Measurements from ENCODE around the gene CTIF. TPM values are rescaled to one million over a fixed set of nuclear protein-coding genes. Genes with fewer than 3 reads are reported as not detected.

The CTIF gene
- total and polyA plus RNA-seq, 5 donors: 41.0 to 78.2 (median 48.5) TPM

DNA sequence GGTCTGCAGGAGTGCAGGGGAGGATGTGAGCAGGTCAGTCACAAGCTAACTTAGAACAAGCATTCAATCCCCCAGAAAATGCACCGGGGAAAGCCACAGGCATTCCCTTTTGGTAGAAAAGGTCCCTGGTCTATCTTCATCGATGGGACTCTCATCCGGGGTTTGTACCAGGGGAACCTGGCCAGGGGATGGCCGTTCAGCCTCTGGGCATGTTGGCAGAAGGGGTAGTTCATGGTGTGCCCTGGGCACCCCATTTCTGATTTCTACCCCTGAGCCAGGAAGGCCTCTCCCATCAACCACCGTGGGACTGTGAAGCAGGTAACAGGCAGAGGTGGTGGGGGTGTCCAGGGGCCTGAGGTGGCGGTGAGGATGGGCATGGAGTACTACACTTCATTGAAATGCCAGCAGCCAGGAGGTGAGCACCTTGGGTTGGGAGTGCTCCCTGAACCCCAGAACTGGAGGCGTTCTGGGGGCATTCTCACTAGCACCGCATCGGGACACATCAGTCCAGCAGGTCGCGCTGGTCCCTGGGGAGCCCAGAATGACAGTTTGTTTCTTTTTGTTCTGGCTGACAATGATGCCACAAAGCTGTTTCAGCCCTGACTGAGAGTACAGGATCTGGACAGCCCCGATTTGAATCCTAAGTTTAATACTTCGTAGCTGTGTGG lies 239.6 kb downstream of the CTIF start:
- DNase-seq (peak in 1 of 3 donors; percentile 45), ATAC-seq (no peak)
- WGBS: 79% methylated on average over 13 of the region's 13 CpGs

DNA sequence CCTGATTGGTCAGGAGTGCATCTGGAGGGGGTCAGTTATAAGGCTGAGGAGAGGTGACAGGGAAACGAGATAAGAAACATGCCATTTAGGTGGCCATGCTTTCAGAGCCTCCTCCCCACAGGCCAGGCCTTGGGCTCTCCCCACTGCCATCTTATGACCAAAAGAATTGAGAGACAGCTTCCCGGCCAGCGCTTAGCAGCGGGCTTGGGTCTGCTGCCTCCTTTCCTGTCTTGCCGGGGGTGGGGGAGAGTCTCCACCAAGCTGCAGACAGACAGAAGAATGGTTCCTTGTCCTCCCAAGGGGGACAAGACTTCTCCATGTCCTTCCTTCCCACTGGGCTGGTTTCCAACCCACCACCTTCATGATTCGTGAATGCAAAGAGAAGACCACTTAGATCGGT lies 240.6 kb downstream of the CTIF start:
- Histone ChIP-seq H3K27ac (ENCODE audit: low read length) (peak overlapping the region; percentile 99), H3K4me3 (ENCODE audit: low read length) (no peak overlapping the region), H3K9me3 (ENCODE audit: control insufficient read depth, low read length) (no peaks in the 10 kb centered on the region), H3K4me1 (ENCODE audit: control insufficient read depth, insufficient read depth, low read length) (peaks cover 52% of the 10 kb centered on the region), H3K27me3 (ENCODE audit: control insufficient read depth, insufficient read depth) (no peaks in the 10 kb centered on the region)
- no peak for ATAC-seq
- WGBS: 52% methylated on average over 7 of the region's 7 CpGs
- intact Hi-C loops (cut with DNase I): loop anchor here in 3 of 4 donors (5.0 to 10.0 kb wide), 4 partner anchors 45 to 168 kb away; no protein-coding TSS in a partner anchor
- peak in 1 of 3 donors; percentile 67 for DNase-seq

More for the DNA sequence above, 239.6 kb downstream of the CTIF start:
- intact Hi-C loops (cut with DNase I): loop anchor here in 3 of 4 donors (5.0 to 10.0 kb wide), 4 partner anchors 46 to 169 kb away; no protein-coding TSS in a partner anchor
- Histone ChIP-seq H3K27me3 (ENCODE audit: control insufficient read depth, insufficient read depth) (no peaks in the 10 kb centered on the region), H3K27ac (ENCODE audit: low read length) (peak overlapping the region; percentile 10), H3K4me1 (ENCODE audit: control insufficient read depth, insufficient read depth, low read length) (peaks cover 49% of the 10 kb centered on the region), H3K4me3 (ENCODE audit: low read length) (no peak overlapping the region), H3K9me3 (ENCODE audit: control insufficient read depth, low read length) (no peaks in the 10 kb centered on the region)

DNA sequence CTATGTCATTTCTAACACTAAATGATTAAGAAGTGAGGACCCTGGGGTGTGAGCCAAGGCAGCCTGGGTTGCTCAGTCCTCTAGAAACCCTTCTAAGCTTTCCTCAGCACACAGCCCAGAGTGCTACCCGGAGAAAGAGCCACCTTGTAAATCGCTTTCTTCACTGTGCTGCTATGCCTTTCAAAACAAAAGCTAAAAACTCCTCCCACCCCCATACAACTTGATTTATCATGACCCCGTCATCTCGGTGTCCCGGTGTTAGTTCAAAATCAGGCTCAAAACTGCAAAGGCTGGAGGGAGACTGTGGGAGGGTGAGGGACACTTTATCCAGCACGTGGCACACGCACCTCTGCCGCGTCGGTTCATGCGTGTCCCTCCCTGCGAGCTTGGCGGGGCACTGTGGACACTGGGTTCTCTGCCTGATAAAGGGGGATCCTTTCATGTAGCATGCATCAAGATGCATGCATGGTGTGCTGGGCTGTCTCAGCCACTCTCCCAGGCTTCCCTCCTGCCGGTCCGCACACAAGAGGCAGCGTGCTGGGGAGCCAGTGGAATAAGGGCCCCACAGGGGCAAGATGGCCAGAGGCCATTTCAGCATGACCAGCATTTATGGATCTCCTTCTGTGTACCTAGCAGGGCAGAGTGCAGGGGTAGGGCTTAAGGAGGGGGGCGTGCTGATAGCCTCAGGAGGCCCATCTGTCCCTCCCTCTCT lies 241.5 kb downstream of the CTIF start:
- DNase-seq: peak; percentile 75 to 86 (median 85)
- ATAC-seq: peak; percentile 3 to 6
- WGBS: 25% methylated on average over 17 of the region's 17 CpGs
- intact Hi-C loops (cut with DNase I): loop anchor here in 3 of 4 donors (2.0 to 10.0 kb wide), 6 partner anchors 47 to 394 kb away; no protein-coding TSS in a partner anchor
- peak overlapping the region; percentile 99 for H3K27ac ChIP-seq (ENCODE audit: low read length)
- H3K4me1 ChIP-seq (ENCODE audit: control insufficient read depth, insufficient read depth, low read length): peaks cover 52% of the 10 kb centered on the region
- no peak overlapping the region for H3K4me3 ChIP-seq (ENCODE audit: low read length)
- no peaks in the 10 kb centered on the region for H3K27me3 ChIP-seq (ENCODE audit: control insufficient read depth, insufficient read depth)
- no peaks in the 10 kb centered on the region for H3K9me3 ChIP-seq (ENCODE audit: control insufficient read depth, low read length)

DNA sequence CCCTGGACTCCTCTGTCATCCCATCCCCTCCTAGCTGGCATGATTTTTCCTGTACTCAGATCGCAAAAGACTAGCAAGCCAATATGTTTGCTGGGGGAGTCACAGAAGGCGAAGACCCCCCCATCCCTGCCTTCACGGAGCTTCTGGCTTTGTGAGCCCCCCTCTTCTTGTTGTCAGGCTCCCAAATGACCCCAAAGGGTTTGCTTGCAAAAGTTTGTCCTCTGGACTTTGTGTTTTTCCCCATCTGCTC lies 242.0 kb downstream of the CTIF start:
- Histone ChIP-seq H3K4me3 (ENCODE audit: low read length) (no peak overlapping the region), H3K9me3 (ENCODE audit: control insufficient read depth, low read length) (no peaks in the 10 kb centered on the region), H3K4me1 (ENCODE audit: control insufficient read depth, insufficient read depth, low read length) (peaks cover 52% of the 10 kb centered on the region), H3K27me3 (ENCODE audit: control insufficient read depth, insufficient read depth) (no peaks in the 10 kb centered on the region), H3K27ac (ENCODE audit: low read length) (peak overlapping the region; percentile 99)
- DNase-seq (no peak), ATAC-seq (peak in 1 of 2 donors; percentile 0)
- WGBS: 16% methylated on average over 3 of the region's 3 CpGs
- intact Hi-C loops (cut with DNase I): loop anchor here in 3 of 4 donors (2.0 to 10.0 kb wide), 6 partner anchors 46 to 394 kb away; no protein-coding TSS in a partner anchor

DNA sequence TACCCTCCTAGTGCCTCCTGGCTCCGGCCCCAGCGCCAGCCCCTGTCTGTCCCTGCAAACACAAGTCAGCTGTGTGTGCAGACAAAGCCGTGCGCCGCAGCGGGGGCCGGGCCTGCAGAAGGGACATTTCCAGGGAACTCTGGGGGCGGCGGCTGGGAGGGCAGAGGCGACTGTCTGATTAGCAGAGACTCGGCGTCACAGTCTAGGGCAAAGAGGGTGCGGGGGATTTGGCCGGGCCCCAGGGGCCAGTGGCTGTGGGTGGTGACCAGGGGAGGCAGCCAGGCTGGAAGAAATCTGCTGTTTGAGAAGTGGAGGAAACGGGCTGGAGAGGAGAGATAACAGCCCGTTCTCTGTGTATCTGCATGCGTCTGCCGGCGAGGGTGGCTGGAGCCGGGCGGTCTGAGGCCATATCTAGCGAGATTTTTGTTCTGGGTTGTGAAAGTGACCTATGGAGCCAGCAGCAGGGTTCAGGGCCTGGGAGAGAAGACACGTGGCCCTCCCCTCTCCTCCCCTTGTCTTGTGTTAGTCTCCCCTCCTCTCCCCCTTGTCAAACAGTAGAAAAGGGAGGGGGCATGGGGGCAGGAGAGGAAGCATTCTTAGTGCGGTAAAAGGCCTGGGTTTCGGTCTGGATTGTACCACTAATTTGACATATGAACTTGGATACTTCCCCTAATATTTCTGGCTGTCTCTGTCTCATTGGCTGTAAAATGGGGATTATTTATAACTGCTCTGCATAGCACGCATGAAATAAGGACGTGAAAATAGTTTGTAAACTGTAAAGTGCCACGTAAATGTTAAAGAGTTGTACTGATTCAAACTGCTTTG lies 242.5 kb downstream of the CTIF start:
- peaks cover 49% of the 10 kb centered on the region for H3K4me1 ChIP-seq (ENCODE audit: control insufficient read depth, insufficient read depth, low read length)
- intact Hi-C loops (cut with DNase I): loop anchor here in 3 of 4 donors (2.0 to 10.0 kb wide), 6 partner anchors 46 to 393 kb away; no protein-coding TSS in a partner anchor
- H3K27ac ChIP-seq (ENCODE audit: low read length): peak overlapping the region; percentile 99
- peak; percentile 87 to 89 for ATAC-seq
- no peak overlapping the region for H3K4me3 ChIP-seq (ENCODE audit: low read length)
- WGBS: 3% methylated on average over 28 of the region's 28 CpGs
- peak; percentile 99 to 100 (median 100) for DNase-seq
- no peaks in the 10 kb centered on the region for H3K9me3 ChIP-seq (ENCODE audit: control insufficient read depth, low read length)
- no peaks in the 10 kb centered on the region for H3K27me3 ChIP-seq (ENCODE audit: control insufficient read depth, insufficient read depth)

DNA sequence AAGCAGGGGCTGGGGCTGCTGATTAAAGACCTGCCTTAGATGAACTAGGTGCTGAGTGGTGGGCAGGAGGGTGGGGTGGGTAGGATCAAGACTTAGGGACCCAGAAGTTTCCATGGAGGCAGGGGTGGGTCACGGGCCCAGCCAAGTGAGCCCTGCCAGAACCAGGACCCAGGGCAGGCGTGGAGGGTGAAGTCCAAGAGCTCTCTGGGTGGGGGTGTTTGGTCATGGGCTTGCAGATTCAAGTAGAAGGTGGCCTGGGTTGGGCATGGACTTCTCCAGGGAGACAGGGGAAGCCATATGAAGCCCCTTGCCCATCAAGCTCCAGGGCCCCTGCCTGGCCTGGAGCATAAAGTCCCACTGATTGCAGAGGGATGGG lies 243.1 kb downstream of the CTIF start:
- ATAC-seq (peak in 1 of 2 donors; percentile 0), DNase-seq (peak in 1 of 3 donors; percentile 80)
- H3K4me3 ChIP-seq (ENCODE audit: low read length): no peak overlapping the region
- intact Hi-C loops (cut with DNase I): loop anchor here in 3 of 4 donors (2.0 to 10.0 kb wide), 6 partner anchors 45 to 393 kb away; no protein-coding TSS in a partner anchor
- H3K9me3 ChIP-seq (ENCODE audit: control insufficient read depth, low read length): no peaks in the 10 kb centered on the region
- 19% methylated on average over 2 of the region's 2 CpGs for WGBS
- H3K27me3 ChIP-seq (ENCODE audit: control insufficient read depth, insufficient read depth): no peaks in the 10 kb centered on the region
- peaks cover 49% of the 10 kb centered on the region for H3K4me1 ChIP-seq (ENCODE audit: control insufficient read depth, insufficient read depth, low read length)
- H3K27ac ChIP-seq (ENCODE audit: low read length): peak overlapping the region; percentile 99

DNA sequence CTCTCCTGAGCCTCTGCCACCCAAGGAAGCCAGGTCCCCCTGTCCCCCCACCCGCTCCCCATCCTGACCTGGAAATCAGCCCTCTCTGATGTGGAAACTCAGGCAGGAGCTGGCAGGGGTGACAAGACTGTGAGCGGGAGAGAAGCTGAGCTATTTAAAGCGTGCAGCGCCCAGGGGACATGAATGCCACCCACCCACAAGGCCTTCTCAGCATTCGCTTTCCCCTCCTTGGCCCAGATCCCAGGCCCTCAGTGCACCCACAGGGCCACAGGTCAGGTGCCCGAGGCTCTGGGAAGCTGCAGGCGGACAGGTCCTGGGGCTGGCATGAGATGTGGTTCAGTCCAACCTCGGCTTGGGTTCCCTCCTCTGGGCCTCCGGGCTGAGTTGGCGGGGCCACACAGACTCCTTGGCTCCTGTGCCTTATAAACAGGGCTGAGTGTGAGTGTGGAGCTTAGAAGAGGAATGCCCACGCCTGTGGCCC lies 243.6 kb downstream of the CTIF start:
- DNase-seq (peak; percentile 76 to 90 (median 88)), ATAC-seq (peak; percentile 17 to 26)
- peak overlapping the region; percentile 99 for H3K27ac ChIP-seq (ENCODE audit: low read length)
- no peaks in the 10 kb centered on the region for H3K27me3 ChIP-seq (ENCODE audit: control insufficient read depth, insufficient read depth)
- WGBS: 29% methylated on average over 11 of the region's 11 CpGs
- H3K4me3 ChIP-seq (ENCODE audit: low read length): no peak overlapping the region
- no peaks in the 10 kb centered on the region for H3K9me3 ChIP-seq (ENCODE audit: control insufficient read depth, low read length)
- intact Hi-C loops (cut with DNase I): loop anchor here in 3 of 4 donors (5.0 to 10.0 kb wide), 5 partner anchors 45 to 392 kb away; no protein-coding TSS in a partner anchor
- peaks cover 50% of the 10 kb centered on the region for H3K4me1 ChIP-seq (ENCODE audit: control insufficient read depth, insufficient read depth, low read length)

DNA sequence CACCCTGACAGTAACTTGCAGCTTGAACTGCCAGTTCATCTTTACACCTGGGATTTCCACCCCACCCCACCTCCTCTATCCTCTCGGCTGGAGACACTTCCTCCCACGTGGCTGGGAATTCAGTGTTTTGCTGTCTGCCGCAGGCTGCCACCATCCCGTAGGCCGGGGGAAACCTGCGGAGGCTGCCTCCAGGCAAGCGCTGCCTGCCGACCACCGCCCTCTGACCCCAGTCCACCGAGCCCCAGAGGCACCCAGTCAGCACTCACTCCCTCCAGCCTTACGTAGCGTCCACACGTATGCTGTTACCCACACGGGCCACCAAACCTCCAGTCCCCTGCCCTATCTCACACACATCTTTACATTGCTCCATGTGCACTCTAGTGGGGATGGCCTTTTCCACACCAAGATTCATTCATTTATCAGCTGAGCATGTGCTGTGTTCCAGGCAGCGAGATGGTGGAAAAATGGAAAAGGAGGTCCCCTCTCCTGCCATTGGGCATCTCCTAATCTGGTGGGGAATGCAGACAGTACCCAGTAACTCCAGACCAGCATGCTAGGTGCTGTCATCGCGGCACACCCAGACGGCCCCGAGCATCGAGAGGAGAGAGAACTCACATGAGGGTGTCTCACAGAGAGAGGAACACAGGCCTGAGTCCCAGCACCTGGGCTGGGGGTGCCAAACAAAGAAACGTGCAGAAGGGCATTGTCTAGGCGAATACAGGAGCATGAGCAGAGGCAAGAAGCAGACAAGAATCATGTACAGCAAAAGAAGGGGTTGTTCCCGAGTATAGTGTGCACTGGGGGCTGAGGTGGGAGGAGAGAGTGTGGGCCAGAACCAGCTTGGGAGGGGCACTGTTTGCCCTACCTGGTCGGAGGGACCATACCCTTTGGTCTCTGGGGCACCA lies 245.0 kb downstream of the CTIF start:
- DNase-seq (peak in 2 of 3 donors; percentile 9 to 44), ATAC-seq (no peak)
- H3K27ac ChIP-seq (ENCODE audit: low read length): peak overlapping the region; percentile 46
- no peaks in the 10 kb centered on the region for H3K27me3 ChIP-seq (ENCODE audit: control insufficient read depth, insufficient read depth)
- H3K4me3 ChIP-seq (ENCODE audit: low read length): no peak overlapping the region
- no peaks in the 10 kb centered on the region for H3K9me3 ChIP-seq (ENCODE audit: control insufficient read depth, low read length)
- H3K4me1 ChIP-seq (ENCODE audit: control insufficient read depth, insufficient read depth, low read length): peaks cover 53% of the 10 kb centered on the region
- WGBS: 79% methylated on average over 24 of the region's 24 CpGs
- intact Hi-C loops (cut with DNase I): loop anchor here in 3 of 4 donors (5.0 to 10.0 kb wide), 5 partner anchors 43 to 391 kb away; no protein-coding TSS in a partner anchor

DNA sequence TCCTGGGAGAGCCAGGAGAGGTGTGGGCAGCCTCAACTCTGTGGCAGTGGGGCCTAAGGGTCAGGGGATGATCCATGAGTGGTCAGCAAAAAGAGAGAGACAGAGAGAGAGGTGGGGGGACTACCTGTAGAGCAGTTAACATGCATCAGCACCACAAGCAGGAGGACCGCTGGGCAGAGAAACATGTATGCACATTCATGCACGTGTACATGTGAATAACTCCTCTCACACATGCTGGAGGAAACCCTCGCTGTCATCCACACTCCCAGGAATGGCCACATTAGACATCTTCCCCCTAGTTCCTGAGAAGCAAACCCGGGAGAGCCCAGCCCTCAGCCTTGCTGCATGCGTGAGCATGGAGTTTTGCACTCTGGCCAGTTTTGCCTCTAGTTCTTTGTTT lies 245.8 kb downstream of the CTIF start:
- peaks cover 45% of the 10 kb centered on the region for H3K4me1 ChIP-seq (ENCODE audit: control insufficient read depth, insufficient read depth, low read length)
- WGBS: 61% methylated on average over 5 of the region's 5 CpGs
- DNase-seq (peak in 2 of 3 donors; percentile 16 to 52), ATAC-seq (no peak)
- H3K9me3 ChIP-seq (ENCODE audit: control insufficient read depth, low read length): no peaks in the 10 kb centered on the region
- intact Hi-C loops (cut with DNase I): loop anchor here (5.0 to 10.0 kb wide), 6 partner anchors 43 to 390 kb away; no protein-coding TSS in a partner anchor
- no peak overlapping the region for H3K4me3 ChIP-seq (ENCODE audit: low read length)
- peak overlapping the region; percentile 16 for H3K27ac ChIP-seq (ENCODE audit: low read length)
- H3K27me3 ChIP-seq (ENCODE audit: control insufficient read depth, insufficient read depth): no peaks in the 10 kb centered on the region
